Prostate gland (tissue), 2 donors: ENCODE data around the gene ADAM10.

ENCODE experiments used
- CTCF ChIP-seq, 4 experiments: fragments of 200-600 bp in 2 of 4; fragments of 450-650 bp in 2 of 4; sonication (generic) in 2 of 4; IDR thresholded peaks; 1 replicate in 3 of 4; 2 replicates in 1 of 4; pipeline ENCODE4 v1.5.1; 2016 to 2019; ENCODE audit warnings: antibody characterized with exemption in 4 of 4, mild to moderate bottlenecking in 2 of 4, moderate library complexity in 2 of 4
- POLR2AphosphoS5 ChIP-seq: sonication (generic); formaldehyde crosslinking; IDR thresholded peaks from one replicate; pipeline ENCODE4 v1.6.1; 2017; ENCODE audit warnings: antibody characterized with exemption

GRCh38 chr15:58738046-58738707 is 11.3 kb downstream of the ADAM10 start:
- TF ChIP-seq CTCF (IDR thresholded peaks at IDR 0.05), result no peak
- no peak for TF ChIP-seq POLR2AphosphoS5
